Stomach (tissue), 9 donors: ENCODE measurements around the gene STBD1. TPM values are rescaled to one million over a fixed set of nuclear protein-coding genes. Genes with fewer than 3 reads are reported as not detected.
"Not testable (repeated sequence)": the region's sequence is repeated elsewhere in the genome, so short reads cannot be mapped to it uniquely, and the experiment has no call there.

Experiments used
- DNase-seq, 2 donors: peaks; one replicate each; pipeline versions ENCODE4 v3.0.0 to v3.0.0-alpha.2; 2013 to 2019
- H3K27ac ChIP-seq, 5 donors: fragments of 200-600 bp in 4 of 5; sonication (generic) in 4 of 5; one replicate each; pipeline ENCODE4 v1.5.1; 2013 to 2019; ENCODE audit warnings: mild to moderate bottlenecking in 1 of 5, moderate library complexity in 1 of 5
- H3K27me3 ChIP-seq, 3 donors: fragments of 200-600 bp; sonication (generic); one replicate each; pipeline ENCODE4 v1.5.1; 2017 to 2019; ENCODE audit warnings: mixed run types in 1 of 3
- H3K36me3 ChIP-seq, 4 donors: fragments of 200-600 bp; sonication (generic); 1 replicate in 3 of 4; 2 replicates in 1 of 4; pipeline ENCODE4 v1.5.1; 2016 to 2019
- H3K4me1 ChIP-seq, 4 donors: fragments of 200-600 bp; sonication (generic); one replicate each; pipeline ENCODE4 v1.5.1; 2016 to 2019
- H3K4me3 ChIP-seq, 4 donors: fragments of 200-600 bp; sonication (generic) in 3 of 4; one replicate each; pipeline ENCODE4 v1.5.1; 2016 to 2019; ENCODE audit warnings: mild to moderate bottlenecking in 1 of 4
- H3K9me3 ChIP-seq, 4 donors: fragments of 200-600 bp; sonication (generic); one replicate each; pipeline ENCODE4 v1.5.1; 2016 to 2019
- CTCF ChIP-seq, 7 experiments: fragments of 450-650 bp in 4 of 7; fragments of 200-600 bp in 3 of 7; sonication (generic) in 3 of 7; IDR thresholded peaks; one replicate each; pipeline ENCODE4 v1.5.1; 2016 to 2019; ENCODE audit warnings: antibody characterized with exemption in 7 of 7, control low read depth in 2 of 7, mild to moderate bottlenecking in 1 of 7
- EP300 ChIP-seq: sonication (generic); formaldehyde crosslinking; IDR thresholded peaks from one replicate; pipeline ENCODE4 v1.6.1; 2017; ENCODE audit warnings: antibody characterized with exemption
- POLR2A ChIP-seq, 4 donors: fragments of 450-650 bp; IDR thresholded peaks; one replicate each; pipeline ENCODE4 v1.6.1; 2016; ENCODE audit warnings: antibody characterized with exemption in 4 of 4, control low read depth in 2 of 4, mild to moderate bottlenecking in 1 of 4, moderate library complexity in 1 of 4
- POLR2AphosphoS5 ChIP-seq, 3 donors: sonication (generic); formaldehyde crosslinking; IDR thresholded peaks; one replicate each; pipeline ENCODE4 v1.6.1; 2016; ENCODE audit warnings: antibody characterized with exemption in 3 of 3
- WGBS, 5 donors: extraction: QIAGEN DNeasy Blood & Tissue Kit in 3 of 5; methylation state at CpG; one replicate each; pipeline versions ENCODE4 v1.1.5 to v1.1.7; 2013 to 2018; 5-methylcytosine and 5-hydroxymethylcytosine counted together
- intact Hi-C: fragments of 100-400 bp; cut with DNase I; formaldehyde crosslinking; loops from one replicate; pipeline ENCODE4 v1.15.1; 2023; ENCODE audit warnings: low total_unique reads
- polyA plus RNA-seq, 3 donors: library from polyadenylated mRNA; stranded (reverse); fragments of 200-250 nt; gene quantifications; one replicate each; pipeline ENCODE4 v1.2.3, GENCODE V29; 2013
- total RNA-seq, 5 donors: library from RNA; depleted of rRNA; stranded (reverse); fragments of >200 nt; gene quantifications; one replicate each; pipeline versions ENCODE4 v1.1.0 to v1.2.3, GENCODE V29; 2014 to 2016
- donor health status: healthy with polysubstance abuse.
- donor health status: Bipolar disorder and iron deficiency.
- donor health status: healthy.

STBD1 gene
- total and polyA plus RNA-seq, 8 donors: 0.89 to 29.3 (median 4.1) TPM; not detected in 1

- 56 to 81% (median 67%) methylated on average over 1 of the region's 1 CpG for WGBS, 5 donors
- Histone ChIP-seq H3K27ac (no peak overlapping the region), H3K4me3 (no peak overlapping the region), H3K36me3 (no peaks in the 10 kb centered on the region), H3K9me3 (no peaks in the 10 kb centered on the region), H3K27me3 (no peaks in the 10 kb centered on the region), H3K4me1 (peaks cover 0 to 22% (median 5%) of the 10 kb centered on the region in 4 donors)
- TF ChIP-seq CTCF (IDR thresholded peaks at IDR 0.05) (no peak), POLR2A (IDR thresholded peaks at IDR 0.05) (no peak), EP300 (no peak)
- intact Hi-C loops: no loop called here
- DNase-seq: no peak
These were observed 27.9 kb upstream of the STBD1 start for GRCh38 chr4:76278583-76278982.

- Histone ChIP-seq H3K4me3 (no peak overlapping the region), H3K27me3 (no peaks in the 10 kb centered on the region), H3K36me3 (no peaks in the 10 kb centered on the region), H3K4me1 (peaks cover 0 to 22% (median 5%) of the 10 kb centered on the region in 4 donors), H3K27ac (no peak overlapping the region), H3K9me3 (no peaks in the 10 kb centered on the region)
- TF ChIP-seq POLR2A (IDR thresholded peaks at IDR 0.05) (no peak), CTCF (IDR thresholded peaks at IDR 0.05) (no peak), EP300 (no peak), POLR2AphosphoS5 (IDR thresholded peaks at IDR 0.05) (no peak)
- no peak for DNase-seq
- whole genome bisulfite sequencing, 5 donors: 67 to 79% (median 69%) methylated on average over 4 of the region's 4 CpGs
- intact Hi-C loops: no loop called here
These were observed 27.1 kb upstream of the STBD1 start for GRCh38 chr4:76279462-76279861.

- WGBS, 5 donors: 60 to 67% (median 63%) methylated on average over 6 of the region's 6 CpGs
- TF ChIP-seq CTCF (IDR thresholded peaks at IDR 0.05) (no peak), POLR2A (IDR thresholded peaks at IDR 0.05) (no peak), EP300 (no peak), POLR2AphosphoS5 (IDR thresholded peaks at IDR 0.05) (no peak)
- intact Hi-C loops: no loop called here
- H3K4me3 ChIP-seq: no peak overlapping the region
- peaks cover 0 to 1% (median 0%) of the 10 kb centered on the region in 4 donors for H3K9me3 ChIP-seq
- no peak for DNase-seq
- H3K27ac ChIP-seq: no peak overlapping the region
- H3K4me1 ChIP-seq: peaks cover 0 to 22% (median 5%) of the 10 kb centered on the region in 4 donors
- no peaks in the 10 kb centered on the region for H3K36me3 ChIP-seq
- no peaks in the 10 kb centered on the region for H3K27me3 ChIP-seq
These were observed 25.8 kb upstream of the STBD1 start for GRCh38 chr4:76280488-76281441.

GRCh38 chr4:76281594-76281993, 24.9 kb upstream of the STBD1 start:
- 34 to 55% (median 36%) methylated on average over 6 of the region's 6 CpGs for WGBS, 5 donors
- H3K27ac ChIP-seq: peak overlapping the region in 1 of 5 donors; percentile 31
- H3K4me3 ChIP-seq: not testable (repeated sequence)

More at GRCh38 chr4:76281594-76281993, 24.9 kb upstream of the STBD1 start:
- intact Hi-C loops, H3K36me3 ChIP-seq, H3K9me3 ChIP-seq, H3K27me3 ChIP-seq: not testable (repeated sequence)
- H3K4me1 ChIP-seq: peaks cover 0 to 22% (median 5%) of the 10 kb centered on the region in 4 donors
- peak in 1 of 2 donors; percentile 35 for DNase-seq
